GM18502 (cell line): ENCODE results near the gene TBC1D5.
"Not testable (repeated sequence)": the region's sequence is repeated elsewhere in the genome, so short reads cannot be mapped to it uniquely, and the experiment has no call there.

Experiments used
- ATAC-seq: cut with Tn5 transposase; IDR thresholded peaks from one replicate; pipeline ENCODE4 v1.9.1; 2021; ENCODE audit warnings: mild to moderate bottlenecking; ENCODE audit not compliant: unreplicated experiment, poor library complexity

The TBC1D5 gene

DNA sequence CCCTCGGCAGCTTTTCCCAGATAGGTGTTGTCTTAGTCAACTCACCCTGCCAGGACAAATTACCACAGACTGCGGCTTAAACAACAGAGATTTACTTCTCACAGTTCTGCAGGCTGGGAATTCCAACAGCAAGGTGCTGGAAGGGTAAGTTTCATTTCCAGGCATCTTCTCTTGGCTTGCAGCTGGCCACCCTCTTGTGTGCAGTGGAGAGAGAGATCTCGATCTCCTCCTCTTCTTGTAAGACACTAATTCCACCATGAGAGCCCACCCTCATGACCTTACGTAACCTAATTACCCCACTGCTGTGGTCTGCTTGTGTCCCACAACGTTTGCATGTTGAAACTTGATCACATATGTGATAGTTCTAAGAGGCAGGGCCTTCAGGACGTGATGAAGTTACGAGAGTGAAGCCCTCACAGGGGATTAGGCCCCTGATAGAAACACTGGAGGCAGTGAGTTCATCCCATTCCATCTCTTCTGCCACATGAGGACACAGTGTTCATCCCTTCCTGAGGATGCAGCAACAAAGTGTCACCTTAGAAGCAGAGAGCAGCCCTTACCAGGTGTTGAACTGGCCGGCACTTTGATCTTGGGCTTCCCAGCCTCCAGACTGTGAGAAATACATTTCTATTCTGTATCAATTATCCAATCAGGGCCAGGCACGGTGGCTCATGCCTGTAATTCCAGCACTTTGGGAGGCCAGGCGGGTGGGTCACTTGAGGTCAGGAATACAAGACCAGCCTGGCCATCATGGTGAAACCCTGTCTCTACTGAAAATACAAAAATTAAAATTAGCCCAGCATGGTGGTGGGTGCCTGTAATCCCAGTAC, 609.9 kb downstream of the TBC1D5 start:
- no peak for ATAC-seq

DNA sequence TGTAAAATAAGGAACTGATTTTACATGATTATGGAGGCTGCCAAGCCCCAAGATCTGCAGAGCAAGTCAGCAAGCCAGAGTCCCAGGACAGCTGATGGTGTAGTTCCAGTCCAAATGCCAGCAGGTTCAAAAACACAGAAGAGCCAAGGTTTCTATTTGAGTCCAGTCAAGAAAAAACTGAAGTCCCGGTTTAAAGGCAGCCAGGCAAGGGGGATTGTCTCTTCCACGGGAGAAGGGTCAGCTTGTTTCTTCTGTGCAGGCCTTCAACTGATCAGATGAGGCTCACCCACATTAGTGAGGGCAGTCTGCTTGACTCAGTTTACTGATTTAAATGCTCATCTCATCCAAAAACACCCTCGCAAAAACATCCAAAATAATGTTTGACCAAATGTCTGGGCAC, 611.5 kb downstream of the TBC1D5 start:
- ATAC-seq: no peak

DNA sequence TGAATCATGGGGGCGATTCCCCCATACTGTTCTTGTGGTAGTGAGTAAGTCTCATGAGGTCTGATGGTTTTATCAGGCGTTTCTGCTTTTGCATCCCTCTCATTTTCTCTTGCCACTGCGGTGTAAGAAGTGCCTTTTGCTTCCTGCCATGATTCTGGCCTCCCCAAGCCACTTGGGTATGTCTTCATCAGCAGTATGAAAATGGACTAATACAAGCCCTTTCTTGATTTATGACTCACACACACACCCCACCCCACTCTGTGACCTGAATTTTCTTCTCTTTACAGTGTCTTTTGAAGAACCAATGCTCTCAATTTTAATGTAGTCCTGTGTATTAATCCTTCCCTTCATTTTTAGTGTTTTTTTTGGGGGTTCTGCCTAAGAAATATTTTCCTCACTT, 612.9 kb downstream of the TBC1D5 start:
- ATAC-seq: no peak

DNA sequence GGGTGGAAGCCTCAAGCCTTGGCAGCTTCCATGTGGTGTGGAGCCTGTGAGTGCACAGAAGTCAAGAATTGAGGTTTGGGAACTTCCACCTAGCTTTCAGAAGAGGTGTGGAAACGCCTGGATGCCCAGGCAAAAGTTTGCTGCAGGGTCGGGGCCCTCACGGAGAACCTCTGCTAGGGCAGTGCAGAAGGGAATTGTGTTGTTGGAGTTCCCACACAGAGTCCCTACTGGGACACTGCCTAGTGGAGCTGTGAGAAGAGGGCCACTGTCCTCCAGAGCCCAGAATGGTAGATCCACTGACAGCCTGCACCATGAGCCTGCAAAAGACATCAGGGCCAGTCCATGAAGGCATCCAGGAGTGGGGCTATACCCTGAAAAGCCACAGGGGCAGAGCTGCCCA, 613.8 kb downstream of the TBC1D5 start:
- not testable (repeated sequence) for ATAC-seq

DNA sequence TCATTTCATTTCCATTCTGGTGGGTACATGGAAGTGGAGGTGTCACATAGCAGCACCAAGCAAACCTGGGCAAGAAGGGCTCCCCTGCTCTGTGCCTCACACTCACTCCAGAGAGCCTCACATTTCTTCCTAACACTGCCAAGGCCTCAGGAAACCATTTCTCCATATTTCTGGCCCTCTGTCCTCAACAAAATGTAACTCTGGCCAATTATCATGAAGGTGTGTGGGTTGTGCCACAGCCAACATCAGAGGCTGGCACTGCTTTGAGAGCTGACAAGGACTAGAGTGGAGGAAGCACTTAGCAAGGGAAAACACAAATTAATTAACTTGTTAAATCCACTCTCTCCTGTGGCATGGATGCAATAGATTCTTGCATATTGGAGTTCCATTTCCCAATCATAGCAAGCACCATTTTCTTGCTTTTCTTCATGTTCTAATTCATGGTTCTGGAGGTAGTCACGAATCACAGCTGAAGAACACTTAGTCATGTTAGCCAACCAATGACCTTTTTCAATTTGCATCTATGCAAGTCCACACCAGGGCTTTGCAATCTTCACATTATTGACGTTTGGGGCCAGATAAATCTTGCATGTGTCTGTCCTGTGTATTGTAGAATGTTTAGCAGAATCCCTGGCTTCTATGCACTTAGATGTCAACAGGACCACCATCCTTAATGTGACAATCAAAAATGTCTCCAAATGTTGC, 616.5 kb downstream of the TBC1D5 start:
- no peak for ATAC-seq

DNA sequence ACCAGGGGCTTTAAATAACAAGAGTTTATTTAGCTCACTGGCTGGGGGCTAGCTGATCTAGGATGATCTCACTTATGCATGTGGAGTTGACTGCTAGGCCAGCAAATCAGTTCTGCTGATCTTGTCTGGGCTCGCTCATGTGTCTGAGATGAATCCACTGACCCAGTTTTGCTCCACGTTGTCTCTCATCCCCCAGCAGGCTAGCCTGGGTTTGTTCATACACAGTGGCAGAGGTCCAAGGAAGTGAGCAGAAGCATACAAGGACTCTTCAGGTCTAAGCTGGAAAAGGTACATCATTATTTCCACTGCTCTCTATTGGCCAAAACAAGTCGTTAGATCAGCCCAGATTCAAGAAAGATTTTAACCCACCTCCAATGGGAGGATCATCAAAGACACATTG, 619.7 kb downstream of the TBC1D5 start:
- no peak for ATAC-seq

DNA sequence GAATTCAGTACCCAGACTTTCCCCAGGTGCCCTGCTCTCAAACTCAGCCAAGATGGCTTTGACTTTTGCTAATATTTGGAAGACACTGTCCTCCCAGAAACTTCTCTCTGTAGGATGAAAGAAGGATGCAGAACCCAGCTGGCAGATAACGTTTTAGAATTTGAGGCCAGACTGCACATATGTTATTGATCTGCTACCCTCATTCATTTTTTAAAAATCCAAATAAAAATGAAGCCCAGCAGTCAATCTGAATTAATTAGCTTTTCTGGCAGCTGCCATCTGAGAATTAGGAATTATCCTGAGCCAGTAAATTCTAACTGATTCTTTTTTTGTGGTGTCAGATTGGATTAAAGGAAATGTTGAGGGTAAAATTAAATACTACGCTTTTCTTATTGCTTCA, 621.1 kb downstream of the TBC1D5 start:
- no peak for ATAC-seq

DNA sequence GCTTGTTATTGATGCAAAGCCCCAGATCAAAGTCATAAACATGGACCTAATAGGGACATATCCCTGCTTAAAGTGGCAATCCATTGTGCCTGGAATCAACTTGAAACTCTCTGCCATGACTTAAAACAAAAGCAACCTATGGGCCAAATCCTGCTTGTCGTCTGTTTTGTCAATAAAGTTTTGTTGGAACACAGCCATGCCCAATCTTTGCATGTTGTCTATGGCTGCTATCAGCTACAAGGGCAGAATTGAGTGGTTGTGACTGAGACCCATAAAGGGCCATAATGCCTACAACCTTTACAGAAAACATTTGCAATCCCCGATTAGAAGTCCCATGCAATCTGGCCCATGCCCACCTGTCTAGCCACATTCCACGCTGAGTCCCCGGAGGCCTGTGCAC, 622.3 kb downstream of the TBC1D5 start:
- ATAC-seq: no peak

DNA sequence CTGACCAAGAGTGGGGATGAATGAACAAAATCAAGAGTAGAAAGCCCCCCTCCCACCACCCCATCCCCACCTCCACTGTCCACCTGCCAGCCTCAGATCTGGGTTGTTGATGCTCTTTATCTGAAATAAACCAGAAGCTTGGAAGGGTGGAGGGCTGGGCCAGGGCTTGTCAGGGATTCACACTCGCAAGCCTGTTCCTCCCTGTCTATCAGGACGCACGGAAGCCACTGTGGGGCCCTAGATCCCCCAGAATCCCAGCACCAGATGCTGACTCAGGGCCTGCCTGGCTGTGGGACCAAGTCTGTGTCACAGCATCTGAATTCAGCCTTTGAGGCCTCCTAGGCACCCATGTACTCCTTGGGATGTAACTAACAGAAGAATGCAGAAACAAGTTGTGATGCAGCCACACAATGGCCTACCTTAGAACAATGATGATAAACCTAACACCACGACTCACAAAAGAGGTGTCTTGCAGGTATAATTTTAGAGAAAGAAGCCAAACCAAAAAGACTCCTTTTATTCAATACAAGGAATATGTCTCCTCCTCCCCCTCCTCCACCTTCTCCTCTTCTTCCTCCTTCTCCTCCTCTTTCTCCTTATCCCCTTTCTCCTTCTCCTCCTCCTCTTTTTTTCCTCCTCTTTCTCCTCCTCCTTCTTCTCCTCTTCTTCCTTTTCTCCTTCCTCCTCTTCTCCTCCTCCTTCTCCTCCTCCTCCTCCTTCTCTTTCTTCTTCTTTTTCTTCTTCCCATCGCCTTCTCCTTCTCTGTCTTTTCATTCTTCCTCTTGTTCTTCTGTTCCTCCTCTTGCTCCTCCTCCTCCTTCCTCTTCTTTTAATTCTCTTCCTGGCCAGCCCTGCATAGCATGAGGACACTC, 623.0 kb downstream of the TBC1D5 start:
- no peak for ATAC-seq

DNA sequence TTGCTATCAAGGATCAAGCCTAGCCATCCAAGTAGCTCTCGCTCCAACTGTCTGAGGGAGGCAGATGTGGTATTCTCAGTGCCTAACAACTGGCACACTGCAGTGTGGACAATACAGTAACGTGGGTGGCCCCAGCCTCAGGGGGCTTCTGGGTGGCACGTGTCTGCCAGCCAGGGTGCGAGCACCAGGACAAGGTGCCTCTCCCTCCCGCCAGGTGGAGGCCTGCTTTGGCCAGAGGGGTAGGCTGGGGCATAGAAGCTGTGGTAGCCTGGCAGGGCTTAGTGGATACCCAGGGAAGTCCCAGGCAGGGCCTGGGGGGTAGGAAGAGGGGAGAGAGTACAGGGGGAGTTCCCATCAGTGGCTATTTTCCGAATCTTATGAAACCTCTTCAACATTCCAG, 623.7 kb downstream of the TBC1D5 start:
- ATAC-seq: no peak

DNA sequence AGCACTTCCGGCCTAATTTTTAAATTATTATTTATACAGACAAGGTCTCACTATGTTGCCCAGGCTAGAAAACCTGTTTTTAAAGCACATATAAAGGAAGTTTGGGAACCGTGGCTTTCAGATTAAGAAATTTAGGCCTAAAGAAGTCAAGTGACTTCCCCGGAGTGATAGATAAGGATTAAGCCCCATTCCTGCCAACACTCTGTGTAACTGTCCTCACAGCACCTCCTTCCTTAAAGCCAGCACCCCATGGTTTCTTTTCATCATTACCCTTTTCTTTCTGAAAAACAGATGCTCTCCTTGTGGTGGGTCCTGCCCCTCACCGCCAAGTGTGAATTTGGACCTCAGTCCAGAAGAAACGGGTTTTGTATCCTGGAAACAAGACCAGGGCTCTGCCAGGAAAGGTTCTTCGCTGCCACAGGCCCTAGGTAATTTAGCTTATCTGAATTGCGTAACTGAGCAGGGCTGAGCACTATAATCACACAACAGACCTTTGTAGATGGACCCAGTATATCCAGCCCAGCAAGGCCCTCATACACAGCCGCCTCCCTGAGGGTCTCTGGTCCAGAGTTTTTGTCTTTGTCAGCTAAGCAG, 626.3 kb downstream of the TBC1D5 start:
- no peak for ATAC-seq

DNA sequence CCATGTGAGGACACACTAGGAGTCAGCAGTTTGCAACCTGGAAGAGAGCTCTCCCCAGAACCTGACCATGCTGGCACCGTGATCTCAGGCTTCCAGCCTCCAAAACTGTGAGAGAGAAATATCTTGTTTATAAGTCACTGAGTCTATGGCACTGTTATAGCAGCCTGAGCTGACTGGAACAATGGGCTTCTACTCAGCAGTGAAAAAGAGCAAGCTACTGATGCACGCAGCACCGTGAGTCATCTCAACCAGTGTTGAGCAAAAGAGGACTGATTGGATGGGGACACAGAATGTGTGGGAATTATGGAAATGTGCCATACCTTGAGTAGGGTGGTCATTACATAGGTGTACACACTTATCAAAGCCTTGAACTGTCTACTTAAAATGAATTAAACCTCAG, 627.2 kb downstream of the TBC1D5 start:
- ATAC-seq: no peak

DNA sequence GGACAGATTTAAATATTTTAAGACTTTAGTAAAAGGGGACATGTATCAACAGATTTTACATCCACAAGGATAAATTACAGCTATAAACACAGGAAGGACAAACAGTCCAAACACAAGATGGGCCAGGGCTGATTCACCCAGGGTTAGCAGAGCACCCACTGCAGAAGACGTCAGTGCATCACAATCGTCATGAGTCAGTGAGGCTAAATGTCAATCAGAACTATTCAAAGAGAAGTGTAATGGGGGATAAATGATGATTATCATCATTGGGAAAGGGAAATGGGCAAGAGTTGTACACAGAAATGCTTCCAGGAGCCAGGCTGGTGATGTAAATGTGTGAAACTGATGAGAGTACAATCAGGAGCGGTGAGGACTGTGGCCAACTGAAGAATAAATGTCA, 630.8 kb downstream of the TBC1D5 start:
- ATAC-seq: no peak

DNA sequence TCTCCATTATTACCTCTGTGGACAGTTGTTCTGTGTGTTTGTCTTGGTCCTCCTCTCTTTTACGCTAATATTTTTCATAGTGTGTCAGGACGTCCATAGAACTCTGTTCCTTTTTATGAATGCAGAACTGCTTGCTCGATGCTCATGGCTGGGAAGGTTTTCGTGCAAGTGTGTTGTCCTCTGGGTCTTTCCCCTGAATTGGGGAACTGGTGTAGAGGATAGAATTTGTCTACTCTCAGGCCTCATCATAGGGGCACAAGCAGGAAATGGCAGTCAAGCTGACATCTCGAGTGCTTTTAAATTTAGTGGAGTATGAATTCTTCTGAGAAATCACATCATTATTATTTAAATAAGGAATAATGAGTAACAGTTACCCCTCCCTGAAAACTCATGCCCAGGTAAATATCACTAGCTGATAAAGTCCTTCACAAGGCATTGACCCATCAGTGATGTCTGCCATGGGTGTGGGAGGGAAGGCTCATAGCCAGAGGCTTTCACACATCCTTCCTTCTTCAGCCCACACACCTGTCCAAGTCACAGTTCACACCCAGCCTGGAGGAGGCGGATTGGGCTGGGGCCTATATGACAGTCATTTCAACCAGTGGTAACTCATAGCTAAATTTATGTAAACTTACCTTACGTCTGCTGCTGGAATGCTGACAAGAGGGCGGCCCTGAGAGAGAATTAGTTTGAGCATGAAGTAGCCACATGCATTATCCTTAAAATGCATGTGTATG, 631.6 kb downstream of the TBC1D5 start:
- ATAC-seq: peak; percentile 73
